Transverse colon (tissue), 4 donors: Measurements from ENCODE around the gene STAT5B. TPM values are rescaled to one million over a fixed set of nuclear protein-coding genes. Genes with fewer than 3 reads are reported as not detected.

Source experiments
- DNase-seq: peaks from one replicate; pipeline ENCODE4 v3.0.0-alpha.2; 2019
- H3K27ac ChIP-seq, 4 donors: fragments of 200-600 bp; sonication (generic); 2 replicates each; pipeline ENCODE4 v1.5.1; 2016 to 2018; ENCODE audit warnings: inconsistent platforms in 4 of 4
- H3K27me3 ChIP-seq: fragments of 200-600 bp; sonication (generic); 2 replicates; pipeline ENCODE4 v1.5.1; 2017; ENCODE audit warnings: inconsistent platforms
- H3K36me3 ChIP-seq, 4 donors: fragments of 200-600 bp; sonication (generic); 2 replicates each; pipeline ENCODE4 v1.5.1; 2017 to 2019; ENCODE audit warnings: inconsistent platforms in 4 of 4
- H3K4me1 ChIP-seq, 4 donors: fragments of 200-600 bp; sonication (generic); 2 replicates each; pipeline ENCODE4 v1.5.1; 2017 to 2020; ENCODE audit warnings: inconsistent platforms in 4 of 4
- H3K4me3 ChIP-seq, 4 donors: fragments of 200-600 bp; sonication (generic); 1 replicate in 1 of 4; 2 replicates in 3 of 4; pipeline versions ENCODE4 v1.5.1 to v1.6.1; 2017 to 2019; ENCODE audit warnings: inconsistent platforms in 4 of 4
- H3K9me3 ChIP-seq, 2 donors: fragments of 200-600 bp; sonication (generic); 2 replicates each; pipeline ENCODE4 v1.5.1; 2017 to 2019; ENCODE audit warnings: inconsistent platforms in 2 of 2
- CTCF ChIP-seq, 5 experiments: fragments of 200-600 bp in 3 of 5; fragments of 450-650 bp in 2 of 5; sonication (generic) in 3 of 5; IDR thresholded peaks; 1 replicate in 2 of 5; 2 replicates in 3 of 5; pipeline ENCODE4 v1.5.1; 2016 to 2017; ENCODE audit warnings: antibody characterized with exemption in 5 of 5, inconsistent platforms in 3 of 5, mild to moderate bottlenecking in 2 of 5, moderate library complexity in 1 of 5
- EP300 ChIP-seq: sonication (generic); formaldehyde crosslinking; IDR thresholded peaks from one replicate; pipeline ENCODE4 v1.6.1; 2017; ENCODE audit warnings: antibody characterized with exemption, low read depth
- POLR2A ChIP-seq: fragments of 450-650 bp; IDR thresholded peaks from one replicate; pipeline ENCODE4 v1.6.1; 2016; ENCODE audit warnings: antibody characterized with exemption, mild to moderate bottlenecking, moderate library complexity
- POLR2AphosphoS5 ChIP-seq, 3 donors: sonication (generic); formaldehyde crosslinking; IDR thresholded peaks; one replicate each; pipeline ENCODE4 v1.6.1; 2016; ENCODE audit warnings: antibody characterized with exemption in 3 of 3
- WGBS, 2 donors: methylation state at CpG; one replicate each; pipeline ENCODE4 v1.1.5; 2018; ENCODE audit warnings: low coverage in 1 of 2; 5-methylcytosine and 5-hydroxymethylcytosine counted together
- in situ Hi-C, 4 donors: fragments of 200-750 bp; cut with MboI; loops; one replicate each; pipeline versions ENCODE4 v1.15.0 to v1.15.1; 2017; ENCODE audit warnings: low sequenced_read_pairs in 3 of 4, low pct_ligation_motif_present in 1 of 4, low pct_unique_long_range_greater_than_20kb in 1 of 4
- intact Hi-C: fragments of 100-400 bp; cut with DNase I; formaldehyde crosslinking; loops from one replicate; pipeline ENCODE4 v1.15.1; 2023; ENCODE audit warnings: low total_unique reads
- total RNA-seq, 4 donors: library from RNA; depleted of rRNA; stranded (reverse); fragments of >200 nt; gene quantifications; one replicate each; pipeline ENCODE4 v1.1.0, GENCODE V29; 2016

STAT5B gene
- total RNA-seq, 4 donors from 2014 or later: 51.3 to 151 (median 79.1) TPM

- TF ChIP-seq POLR2AphosphoS5 (IDR thresholded peaks at IDR 0.05): peak in 2 of 3 donors; percentile 65 to 66
- peak; percentile 53 to 87 (median 81) for TF ChIP-seq CTCF (IDR thresholded peaks at IDR 0.05)
- no peak for TF ChIP-seq EP300
- peak; percentile 68 for TF ChIP-seq POLR2A
- WGBS, 2 donors: 0 to 6% methylated on average over 4 to 38 of the region's 83 CpGs
- Histone ChIP-seq H3K27ac (peak overlapping the region; percentile 81 to 86 (median 84)), H3K9me3 (no peaks in the 10 kb centered on the region), H3K4me1 (peaks cover 12 to 36% (median 30%) of the 10 kb centered on the region in 4 donors), H3K36me3 (no peaks in the 10 kb centered on the region), H3K27me3 (peaks cover 31% of the 10 kb centered on the region), H3K4me3 (peak overlapping the region; percentile 25 to 59 (median 41))
- DNase-seq: peak; percentile 83
- in situ Hi-C loops: no loop called here
- intact Hi-C loops: no loop called here
These were observed 92.2 kb downstream of the STAT5B start for GRCh38 chr17:42183741-42184711.

GRCh38 chr17:42182927-42183734 lies 93.1 kb downstream of the STAT5B start:
- DNase-seq: no peak
- H3K4me1 ChIP-seq: peaks cover 12 to 36% (median 30%) of the 10 kb centered on the region in 4 donors
- TF ChIP-seq CTCF (IDR thresholded peaks at IDR 0.05) (no peak), POLR2AphosphoS5 (IDR thresholded peaks at IDR 0.05) (no peak), EP300 (no peak), POLR2A (no peak)
- H3K9me3 ChIP-seq: no peaks in the 10 kb centered on the region
- H3K27me3 ChIP-seq: peaks cover 34% of the 10 kb centered on the region
- WGBS, 2 donors: 66 to 68% methylated on average over 2 to 9 of the region's 9 CpGs
- no peaks in the 10 kb centered on the region for H3K36me3 ChIP-seq
- H3K4me3 ChIP-seq: peak overlapping the region; percentile 25 to 59 (median 41)
- peak overlapping the region; percentile 81 to 86 (median 84) for H3K27ac ChIP-seq
- intact Hi-C loops: no loop called here
- in situ Hi-C loops: no loop called here

GRCh38 chr17:42181851-42182207 lies 94.4 kb downstream of the STAT5B start:
- in situ Hi-C loops: no loop called here
- TF ChIP-seq CTCF (IDR thresholded peaks at IDR 0.05): no peak
- TF ChIP-seq POLR2AphosphoS5 (IDR thresholded peaks at IDR 0.05): no peak
- TF ChIP-seq EP300: no peak
- no peak for TF ChIP-seq POLR2A
- H3K27ac ChIP-seq: no peak overlapping the region
- no peak overlapping the region for H3K4me3 ChIP-seq
- peaks cover 34% of the 10 kb centered on the region for H3K27me3 ChIP-seq
- H3K4me1 ChIP-seq: peaks cover 12 to 36% (median 30%) of the 10 kb centered on the region in 4 donors
- no peak for DNase-seq
- H3K9me3 ChIP-seq: no peaks in the 10 kb centered on the region
- H3K36me3 ChIP-seq: no peaks in the 10 kb centered on the region
- 82 to 83% methylated on average over 1 to 2 of the region's 2 CpGs for WGBS, 2 donors
- intact Hi-C loops: no loop called here
